D721Med (cell line): ENCODE measurements around the gene CDKAL1.
"Not testable (repeated sequence)": the region's sequence is repeated elsewhere in the genome, so short reads cannot be mapped to it uniquely, and the experiment has no call there.

Experiments used
- DNase-seq: peaks from one replicate; pipeline ENCODE4 v3.0.0; 2011; ENCODE audit warnings: low spot score; ENCODE audit not compliant: insufficient read length
- FAIRE-seq: peaks from 2 replicates; lab custom pipeline; 2011; peaks lifted over from hg19 to GRCh38; lab: Jason Lieb, UNC
- CTCF ChIP-seq: IDR thresholded peaks from 2 replicates; pipeline ENCODE4 v1.5.1; 2012; ENCODE audit warnings: mild to moderate bottlenecking, control low read depth; ENCODE audit not compliant: insufficient read depth; ENCODE audit errors: missing control alignments

The CDKAL1 gene

DNA sequence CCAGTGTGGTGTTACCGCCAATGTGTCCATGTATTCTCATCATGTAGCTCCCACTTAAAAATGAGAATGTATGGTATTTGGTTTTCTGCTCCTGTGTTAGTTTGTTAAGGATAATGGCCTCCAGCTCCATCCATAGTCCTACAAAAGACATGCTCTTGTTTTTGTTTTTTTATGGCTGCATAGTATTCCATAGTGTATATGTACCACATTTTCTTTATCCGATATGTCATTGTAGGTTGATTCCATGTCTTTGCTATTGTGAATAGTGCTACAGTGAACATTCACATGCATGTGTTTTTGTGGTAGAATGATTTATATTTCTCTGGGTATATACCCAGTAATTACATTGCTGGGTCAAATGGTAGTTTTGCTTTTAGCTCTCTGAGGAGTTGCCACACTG is 207.2 kb downstream of the CDKAL1 start:
- no peak for TF ChIP-seq CTCF
- no peak for DNase-seq
- FAIRE-seq = no peak

GRCh38 chr6:20744911-20745557 is 210.8 kb downstream of the CDKAL1 start:
- FAIRE-seq (peak; percentile 58), DNase-seq (no peak)
- TF ChIP-seq CTCF = no peak

DNA sequence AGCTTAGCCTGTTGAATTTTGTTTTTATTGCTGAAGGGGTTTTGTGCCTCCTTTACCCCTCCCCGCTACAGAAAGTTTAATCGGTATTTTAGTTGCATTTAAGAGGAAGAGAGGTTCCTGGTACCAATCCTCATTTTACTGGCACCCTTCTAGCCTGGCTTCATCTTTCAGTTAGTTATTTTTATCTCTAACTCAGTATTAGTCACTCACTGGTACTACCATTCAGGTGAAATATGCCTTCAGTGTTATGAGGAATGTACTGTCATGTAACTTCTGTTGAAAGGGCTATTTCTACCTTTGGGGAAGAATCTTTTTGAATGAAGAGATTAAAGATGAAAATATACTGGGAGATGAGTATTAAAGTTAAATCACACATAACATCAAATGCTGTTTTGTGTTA is 211.8 kb downstream of the CDKAL1 start:
- no peak for DNase-seq
- no peak for FAIRE-seq
- TF ChIP-seq CTCF = no peak

GRCh38 chr6:20746805-20747558 is 212.7 kb downstream of the CDKAL1 start:
- FAIRE-seq (peak; percentile 44), DNase-seq (no peak)
- no peak for TF ChIP-seq CTCF

DNA sequence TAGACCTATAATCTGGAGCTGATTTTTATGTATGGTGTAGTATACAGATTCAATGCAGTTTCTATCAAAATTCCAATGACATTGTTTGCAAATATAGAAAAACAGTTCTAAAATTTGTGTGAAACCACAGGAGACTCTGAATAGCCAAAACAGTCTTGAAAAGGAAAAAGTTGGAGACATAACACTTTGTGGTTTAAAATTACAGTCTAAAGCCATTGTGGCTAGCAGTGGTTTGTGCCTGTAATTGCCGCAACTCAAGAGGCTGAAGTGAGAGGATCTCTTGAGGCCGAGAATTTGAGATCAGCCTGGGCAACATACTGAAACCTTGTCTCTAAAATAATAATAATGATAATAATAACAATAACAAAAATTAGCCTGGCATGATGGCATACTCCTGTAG is 213.7 kb downstream of the CDKAL1 start:
- FAIRE-seq (no peak), DNase-seq (no peak)
- no peak for TF ChIP-seq CTCF

GRCh38 chr6:20751293-20751935 is 217.2 kb downstream of the CDKAL1 start:
- TF ChIP-seq CTCF = no peak
- FAIRE-seq (no peak), DNase-seq (no peak)

GRCh38 chr6:20755631-20756030 is 221.4 kb downstream of the CDKAL1 start:
- DNase-seq (no peak), FAIRE-seq (no peak)
- TF ChIP-seq CTCF = no peak

DNA sequence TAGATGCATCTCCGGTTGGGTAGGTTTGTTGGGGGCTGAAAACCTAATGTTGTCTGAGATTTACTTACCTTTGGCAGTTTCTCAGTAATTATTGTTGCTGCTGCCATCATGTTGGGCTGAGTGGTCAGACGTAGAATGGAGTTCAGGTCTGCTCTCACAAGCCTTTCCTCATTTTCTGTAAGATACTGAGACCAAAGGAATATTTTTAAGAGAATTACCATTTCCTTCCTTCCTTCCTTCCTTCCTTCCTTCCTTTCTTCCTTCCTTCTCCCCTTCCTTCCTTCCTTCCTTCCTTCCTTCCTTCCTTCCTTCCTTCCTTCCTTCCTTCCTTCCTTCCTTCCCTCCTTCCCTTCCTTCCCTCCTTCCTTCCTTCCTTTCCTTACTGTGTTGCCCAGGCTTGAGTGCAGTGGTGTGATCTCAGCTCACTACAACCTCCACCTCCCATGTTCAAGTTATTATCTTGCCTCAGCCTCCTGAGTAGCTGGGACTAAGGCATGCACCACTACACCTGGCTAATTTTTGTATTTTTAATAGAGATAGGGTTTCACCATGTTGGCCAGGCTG is 222.4 kb downstream of the CDKAL1 start:
- not testable (repeated sequence) for DNase-seq, FAIRE-seq
